GM21619 (cell line): ENCODE measurements around the gene ZNF322.

Source experiments
- ATAC-seq: cut with Tn5 transposase; IDR thresholded peaks from one replicate; pipeline ENCODE4 v1.9.1; 2021; ENCODE audit not compliant: unreplicated experiment

The ZNF322 gene

DNA sequence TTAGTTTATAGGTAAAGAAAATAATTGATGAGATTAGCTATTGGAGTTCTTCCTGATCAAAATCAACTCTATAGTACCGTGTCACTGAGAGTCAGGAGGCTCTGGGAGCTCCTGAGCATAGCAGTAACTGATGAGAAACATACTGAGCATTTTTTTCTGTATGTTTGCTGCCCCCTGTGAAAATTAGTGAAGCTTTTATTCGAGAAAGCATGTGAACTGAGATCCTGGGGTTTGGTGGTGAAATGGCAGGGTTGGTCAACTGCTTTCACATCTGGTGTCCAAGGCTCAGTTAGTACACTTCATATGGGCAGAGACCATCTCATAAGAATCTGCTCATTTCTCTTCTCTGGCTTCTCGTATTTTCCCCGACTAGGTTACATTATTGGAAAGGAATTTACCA, 66.9 kb downstream of the ZNF322 start:
- ATAC-seq, result no peak

DNA sequence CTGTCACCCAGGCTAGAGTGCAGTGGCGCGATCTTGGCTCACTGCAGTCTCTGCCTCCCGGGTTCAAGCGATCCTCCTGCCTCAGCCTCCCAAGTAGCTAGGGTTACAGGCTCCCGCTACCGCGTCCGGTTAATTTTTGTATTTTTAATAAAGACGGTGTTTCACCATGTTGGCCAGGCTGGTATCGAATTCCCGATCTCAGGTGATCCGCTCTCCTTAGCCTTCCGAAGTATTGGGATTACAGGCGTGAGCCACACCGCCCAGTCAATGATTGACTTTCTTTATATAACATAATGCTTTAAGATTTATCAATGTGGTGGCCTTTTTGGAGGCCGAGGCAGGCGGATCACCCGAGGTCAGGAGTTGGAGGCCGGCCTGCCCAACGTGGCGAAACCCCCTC, 70.6 kb downstream of the ZNF322 start:
- no peak for ATAC-seq
